HG02610 (cell line): ENCODE measurements around the gene GRM1.
"Not testable (repeated sequence)": the region's sequence is repeated elsewhere in the genome, so short reads cannot be mapped to it uniquely, and the experiment has no call there.

Source experiments
- ATAC-seq: cut with Tn5 transposase; IDR thresholded peaks from one replicate; pipeline ENCODE4 v1.9.1; 2021; ENCODE audit warnings: mild to moderate bottlenecking, moderate library complexity; ENCODE audit not compliant: unreplicated experiment

The GRM1 gene

DNA sequence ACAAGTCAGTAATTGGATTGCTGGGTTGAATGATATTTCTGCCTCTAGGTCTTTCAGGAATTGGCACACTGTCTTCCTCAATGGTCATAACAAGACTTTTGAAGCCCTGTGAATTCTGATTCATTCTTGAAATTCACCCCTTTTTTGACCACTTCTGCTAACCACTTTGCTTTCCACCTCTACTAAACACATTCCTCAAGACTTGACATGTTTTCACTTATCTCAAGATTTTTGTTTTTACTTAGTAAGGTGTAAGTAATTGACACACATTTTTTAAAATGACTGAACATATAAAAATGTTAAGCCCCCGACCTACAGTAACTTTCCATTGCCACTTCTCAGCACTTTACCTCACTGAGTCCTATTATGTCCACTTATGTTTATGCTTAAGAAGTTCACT is 239.1 kb downstream of the GRM1 start:
- ATAC-seq, result no peak

DNA sequence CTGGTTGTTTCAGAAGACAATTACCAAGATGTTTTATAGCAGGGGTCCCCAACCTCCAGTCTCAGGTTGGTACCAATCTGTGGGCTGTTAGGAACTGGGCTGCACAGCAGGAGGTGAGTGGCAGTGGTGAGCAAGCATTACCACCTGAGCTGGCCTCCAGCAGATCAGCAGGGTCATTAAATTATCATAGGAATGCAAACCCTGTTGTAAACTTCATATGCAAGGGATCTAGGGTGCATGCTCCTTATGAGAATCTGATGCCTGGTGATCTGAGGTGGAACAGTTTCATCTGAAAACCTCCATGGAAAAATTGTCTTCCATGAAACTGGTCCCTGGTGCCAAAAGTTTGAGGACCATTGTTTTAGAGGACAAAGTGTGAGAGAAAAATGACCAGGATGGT is 240.6 kb downstream of the GRM1 start:
- no peak for ATAC-seq

DNA sequence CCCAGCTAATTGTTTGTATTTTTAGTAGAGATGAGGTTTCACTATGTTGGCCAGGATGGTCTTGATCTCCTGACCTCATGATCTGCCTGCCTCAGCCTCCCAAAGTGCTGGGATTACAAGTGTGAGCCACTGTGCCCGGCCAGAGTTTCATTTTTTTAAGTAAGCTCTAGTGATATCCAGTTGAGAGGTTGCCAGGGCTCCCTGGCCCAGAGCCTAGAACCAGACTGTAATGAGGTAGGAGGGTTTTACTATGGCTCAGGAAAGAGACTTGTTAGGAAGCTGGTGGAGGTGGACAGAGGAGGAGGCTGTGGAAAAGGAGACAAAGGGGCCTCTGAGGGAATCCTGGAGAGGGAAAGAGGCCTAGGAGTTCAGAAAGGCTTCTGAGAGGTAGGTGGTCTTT is 242.3 kb downstream of the GRM1 start:
- ATAC-seq, result not testable (repeated sequence)

DNA sequence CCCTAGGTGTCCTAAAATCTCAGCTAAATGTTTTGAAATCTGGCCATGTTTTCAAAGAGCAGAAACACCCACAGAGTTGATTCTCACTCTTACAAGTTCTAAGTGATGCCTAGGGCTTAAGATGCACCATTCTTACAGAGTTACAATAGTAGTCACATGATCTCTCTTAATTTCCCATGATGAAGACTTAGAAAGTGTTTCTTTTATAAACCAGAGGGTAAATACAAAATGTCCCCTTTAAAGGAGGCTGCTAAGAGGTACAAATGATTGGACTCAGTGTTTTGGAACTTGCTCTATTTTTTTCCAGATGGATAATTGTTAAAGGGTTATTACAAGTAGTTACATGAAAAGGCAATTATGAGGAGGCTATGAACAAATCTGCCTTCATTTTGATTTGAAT is 244.6 kb downstream of the GRM1 start:
- no peak for ATAC-seq

GRCh38 chr6:146277142-146277541 is 248.3 kb downstream of the GRM1 start:
- ATAC-seq, result no peak

GRCh38 chr6:146281651-146282362 is 252.9 kb downstream of the GRM1 start:
- peak; percentile 74 for ATAC-seq

DNA sequence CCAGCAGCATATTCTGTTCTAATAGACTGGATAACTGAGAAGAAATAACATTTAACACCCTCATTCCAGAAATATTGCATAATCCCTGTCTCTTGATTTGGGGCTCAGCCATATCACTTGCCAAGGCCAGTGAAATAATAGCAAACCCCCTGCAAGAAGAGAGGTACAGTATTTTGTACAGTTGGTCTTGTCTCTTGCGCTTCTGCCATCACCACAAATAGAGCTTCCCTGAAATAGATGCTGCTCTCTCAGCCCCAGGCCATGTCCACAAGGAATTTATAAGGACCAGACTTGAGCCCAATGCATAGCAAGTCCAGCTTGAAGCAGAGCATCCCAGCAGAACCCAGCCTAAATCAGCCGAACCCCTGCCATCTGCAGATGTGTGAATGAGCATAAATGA is 254.0 kb downstream of the GRM1 start:
- ATAC-seq, result no peak

DNA sequence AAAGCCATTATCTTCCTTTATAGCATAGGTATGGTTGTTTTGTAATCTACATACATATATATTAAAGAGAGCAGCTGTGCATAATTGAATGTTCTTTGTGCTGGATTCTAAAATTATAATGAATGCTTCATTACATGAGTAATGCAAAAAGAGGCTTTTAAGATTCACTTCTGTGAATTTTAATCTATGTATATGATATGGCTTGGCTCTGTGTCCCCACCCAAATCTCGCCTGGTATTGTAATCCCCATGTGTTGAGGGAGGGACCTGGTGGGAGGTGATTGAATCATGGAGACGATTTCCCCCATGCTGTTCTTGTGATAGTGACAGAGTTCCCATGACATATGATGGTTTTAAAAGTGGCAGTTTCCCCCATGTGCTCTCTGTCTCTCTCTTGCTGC is 255.4 kb downstream of the GRM1 start:
- no peak for ATAC-seq

- no peak for ATAC-seq
Observed at GRCh38 chr6:146286961-146287360, 258.1 kb downstream of the GRM1 start.

DNA sequence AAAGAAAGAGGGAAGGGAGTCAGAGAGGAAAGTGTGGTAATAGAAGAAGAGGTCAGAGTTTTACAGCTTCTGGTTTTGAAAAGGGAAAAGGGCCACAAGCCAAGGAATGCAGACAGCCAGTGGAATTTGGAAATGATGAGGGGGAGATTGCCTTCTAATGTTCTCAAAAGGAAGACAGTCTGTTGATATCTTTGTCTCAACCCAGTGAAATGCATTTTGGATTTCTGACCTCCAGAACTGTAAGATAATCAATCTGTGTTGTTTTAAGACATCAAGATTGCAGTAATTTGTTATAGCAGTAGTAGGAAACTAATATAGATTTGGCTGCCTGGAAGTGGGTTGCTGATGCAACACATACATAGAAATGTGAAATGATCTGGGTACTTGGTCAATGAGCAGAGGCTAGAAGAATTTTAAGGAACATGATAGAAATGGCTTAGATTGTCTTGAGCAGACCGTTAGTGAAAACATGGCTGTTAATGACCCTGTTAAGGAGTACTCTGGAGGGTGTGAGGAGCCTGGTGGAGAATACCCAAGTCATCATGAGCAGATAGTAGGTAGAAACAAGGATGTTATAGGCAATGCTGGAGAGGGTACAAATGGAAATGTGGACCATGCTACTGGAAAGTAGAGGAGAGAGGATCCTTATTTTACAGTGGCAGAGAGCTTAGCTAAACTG is 259.0 kb downstream of the GRM1 start:
- no peak for ATAC-seq

GRCh38 chr6:146289816-146290588 is 261.1 kb downstream of the GRM1 start:
- ATAC-seq, result peak; percentile 38

- no peak for ATAC-seq
Observed at GRCh38 chr6:146290589-146290901, 261.7 kb downstream of the GRM1 start.

- ATAC-seq, result no peak
Observed at GRCh38 chr6:146292506-146292905, 263.6 kb downstream of the GRM1 start.

DNA sequence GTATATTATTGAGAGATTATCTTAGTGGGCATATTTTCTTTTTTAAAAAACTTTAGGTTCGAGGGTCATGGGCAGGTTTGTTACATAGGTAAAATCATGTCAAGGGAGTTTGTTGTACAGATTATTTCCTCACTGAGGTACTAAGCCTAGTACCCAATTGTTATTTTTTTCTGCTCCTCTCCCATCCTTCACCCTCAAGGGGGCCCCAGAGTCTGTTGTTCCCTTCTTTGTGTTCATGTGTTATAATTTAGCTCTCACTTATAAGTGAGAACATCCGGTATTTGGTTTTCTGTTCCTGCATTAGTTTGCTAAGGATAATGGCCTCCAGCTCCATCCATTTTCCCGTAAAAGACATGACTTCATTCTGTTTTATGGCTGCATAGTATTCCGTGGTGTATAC is 266.8 kb downstream of the GRM1 start:
- ATAC-seq, result no peak

- ATAC-seq, result no peak
Observed at GRCh38 chr6:146297815-146298214, 269.0 kb downstream of the GRM1 start.

- no peak for ATAC-seq
Observed at GRCh38 chr6:146300521-146300920, 271.7 kb downstream of the GRM1 start.

DNA sequence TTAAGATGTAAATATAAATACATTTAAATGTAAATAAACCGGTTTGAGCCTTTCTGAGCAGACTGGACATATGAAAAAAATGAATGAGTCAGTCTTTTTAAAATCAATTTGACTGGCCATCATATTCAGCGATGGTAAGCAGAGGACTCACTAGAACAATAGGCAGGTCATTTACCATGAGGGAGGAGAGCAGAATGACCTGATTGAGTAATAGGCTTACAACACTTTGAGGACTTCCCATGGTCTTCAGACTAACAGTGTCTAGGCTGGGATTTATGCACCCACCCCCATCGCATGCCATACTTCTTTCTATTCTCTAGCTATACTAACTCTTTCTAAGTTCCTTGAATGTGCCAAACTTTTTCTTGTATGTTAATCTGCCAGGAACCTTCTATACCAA is 272.9 kb downstream of the GRM1 start:
- no peak for ATAC-seq

- ATAC-seq, result no peak
Observed at GRCh38 chr6:146302994-146303393, 274.1 kb downstream of the GRM1 start.

DNA sequence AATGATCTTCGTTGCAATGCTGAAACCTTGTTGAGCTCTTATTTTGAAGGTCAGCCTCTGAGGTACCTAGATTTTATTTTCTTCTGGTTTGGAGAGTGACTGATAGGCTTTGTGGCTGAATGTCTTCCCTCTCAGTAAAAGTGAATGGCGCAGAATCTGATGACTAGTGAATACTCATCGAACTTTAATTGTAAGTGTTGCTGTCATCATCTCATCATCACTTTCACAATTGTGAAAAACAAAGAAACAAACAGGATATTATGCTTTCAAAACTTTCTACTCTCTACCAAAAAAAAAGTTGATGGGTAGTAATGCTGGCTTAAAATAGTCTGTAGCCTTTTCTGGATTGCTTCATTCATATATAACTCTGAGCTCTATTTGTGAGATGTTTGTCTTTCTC is 275.3 kb downstream of the GRM1 start:
- no peak for ATAC-seq

DNA sequence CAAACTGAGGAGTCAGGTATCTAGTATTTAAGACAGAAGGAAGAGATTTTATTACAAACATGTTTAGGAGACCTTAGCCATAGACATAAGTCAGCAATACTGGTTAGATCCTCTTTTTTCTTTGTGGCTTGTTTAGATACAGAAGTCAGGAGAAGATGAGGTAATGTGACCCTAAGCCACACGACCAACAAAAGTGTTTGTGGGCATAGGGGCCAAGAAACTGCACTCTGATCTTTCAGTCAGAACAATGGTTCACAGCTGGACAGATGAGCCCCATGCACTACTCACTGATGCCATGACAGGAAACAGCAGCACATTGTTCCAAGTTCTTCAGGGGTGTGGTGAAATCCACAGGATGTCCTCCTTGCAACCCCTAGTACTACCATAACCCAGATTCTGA is 276.2 kb downstream of the GRM1 start:
- no peak for ATAC-seq

GRCh38 chr6:146305951-146306350 is 277.1 kb downstream of the GRM1 start:
- no peak for ATAC-seq

DNA sequence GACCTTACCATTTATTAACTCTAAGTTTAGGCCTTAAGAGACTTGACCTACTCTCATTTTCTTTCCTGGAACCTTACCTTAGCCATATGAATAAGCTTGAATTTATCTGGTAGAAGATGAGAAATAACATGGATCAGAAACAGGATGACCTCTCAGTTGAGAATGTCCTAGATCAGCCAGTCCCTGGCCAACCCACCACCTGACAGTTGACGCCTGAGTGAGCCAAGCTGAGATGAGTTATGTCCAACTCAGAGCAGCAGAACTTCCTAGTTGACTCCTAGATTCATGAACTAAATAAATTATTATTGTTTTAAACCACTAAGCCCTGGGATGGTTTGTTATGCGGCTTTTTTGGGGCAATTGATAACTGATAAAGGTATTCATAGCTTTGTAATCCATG is 281.8 kb downstream of the GRM1 start:
- ATAC-seq, result no peak
